Caco-2 (cell line): Measurements from ENCODE around the gene ARHGEF6. TPM values are rescaled to one million over a fixed set of nuclear protein-coding genes. Genes with fewer than 3 reads are reported as not detected.
A peak's percentile ranks its signal among the peaks of the same experiment; 100 is the strongest.

Experiments used
- BruUV-seq: library from RNA; stranded (reverse); fragments of 400-500 nt; replicated peaks from 2 replicates; lab custom pipeline; 2021; lab: Mats Ljungman, UMichigan
- CTCF ChIA-PET: fragments of 300-600 bp; sonication (Branson Sonifier 250); formaldehyde crosslinking; loops from one replicate; lab custom pipeline; 2022; ENCODE audit warnings: antibody characterized with exemption; lab: Charles Lee
- POLR2A ChIA-PET: fragments of 300-600 bp; sonication (Branson Sonifier 250); formaldehyde crosslinking; loops from one replicate; lab custom pipeline; 2022; ENCODE audit warnings: antibody characterized with exemption; lab: Charles Lee
- DNase-seq, 2 experiments: peaks; one replicate each; pipeline versions ENCODE4 v3.0.0 to v3.0.0-alpha.2; 2020 to 2022
- H3K27me3 ChIP-seq: replicated peaks from 2 replicates; pipeline ENCODE4 v1.6.0; 2011; ENCODE audit warnings: low read length; ENCODE audit not compliant: control insufficient read depth, insufficient read depth
- H3K36me3 ChIP-seq: 2 replicates; pipeline ENCODE4 v1.5.1; 2011; ENCODE audit warnings: low read length; ENCODE audit not compliant: control insufficient read depth, insufficient read depth
- H3K4me1 ChIP-seq: fragments of 250-450 bp; sonication (Bioruptor Pico); 2 replicates; pipeline ENCODE4 v1.5.1; 2020; ENCODE audit warnings: mild to moderate bottlenecking
- H3K4me3 ChIP-seq: 2 replicates; pipeline ENCODE4 v1.5.1; 2011; ENCODE audit warnings: low read depth, mild to moderate bottlenecking, control low read depth, low read length
- H3K9me3 ChIP-seq: fragments of 250-450 bp; sonication (Bioruptor Pico); 2 replicates; pipeline ENCODE4 v1.5.1; 2020; ENCODE audit warnings: mild to moderate bottlenecking, moderate library complexity
- H3K27ac Mint-ChIP-seq: one replicate; pipeline ENCODE4 v1.8.0; 2022; ENCODE audit warnings: mixed read lengths; ENCODE audit not compliant: unreplicated experiment
- H3K27me3 Mint-ChIP-seq: one replicate; pipeline ENCODE4 v1.8.0; 2022; ENCODE audit warnings: mixed read lengths; ENCODE audit not compliant: insufficient read depth, unreplicated experiment
- H3K36me3 Mint-ChIP-seq: one replicate; pipeline ENCODE4 v1.8.0; 2022; ENCODE audit warnings: mild to moderate bottlenecking, mixed read lengths; ENCODE audit not compliant: insufficient read depth, unreplicated experiment
- H3K4me1 Mint-ChIP-seq: one replicate; pipeline ENCODE4 v1.8.0; 2022; ENCODE audit warnings: low read depth, mixed read lengths; ENCODE audit not compliant: unreplicated experiment
- H3K4me3 Mint-ChIP-seq: one replicate; pipeline ENCODE4 v1.8.0; 2022; ENCODE audit warnings: mild to moderate bottlenecking, moderate library complexity, mixed read lengths; ENCODE audit not compliant: unreplicated experiment
- H3K9me3 Mint-ChIP-seq: one replicate; pipeline ENCODE4 v1.8.0; 2022; ENCODE audit warnings: mixed read lengths; ENCODE audit not compliant: unreplicated experiment
- CTCF ChIP-seq, 2 experiments: fragments of 200-600 bp in 1 of 2; IDR thresholded peaks; 1 replicate in 1 of 2; 2 replicates in 1 of 2; pipeline versions ENCODE4 v1.5.1 to v1.8.0; 2011 to 2022; ENCODE audit warnings: antibody characterized with exemption in 1 of 2, control low read depth in 1 of 2, inconsistent platforms in 1 of 2, low read depth in 1 of 2, low read length in 1 of 2, mild to moderate bottlenecking in 1 of 2, moderate library complexity in 1 of 2; ENCODE audit not compliant: insufficient read depth in 1 of 2, severe bottlenecking in 1 of 2, unreplicated experiment in 1 of 2
- intact Hi-C: fragments of 100-400 bp; cut with micrococcal nuclease; formaldehyde crosslinking; loops from one replicate; pipeline ENCODE4 v1.10.0; 2022; ENCODE audit not compliant: unreplicated experiment
- total RNA-seq: library from RNA; stranded (reverse); gene quantifications from 2 replicates; pipeline ENCODE4 v1.2.3, GENCODE V29; 2022

Gene ARHGEF6
- total RNA-seq, 1 experiment from 2014 or later: not detected

- H3K36me3 ChIP-seq: no peaks in the 10 kb centered on the region
- CTCF ChIA-PET: interaction anchor here (0.6 to 0.7 kb wide), 2 partner anchors 14 to 170 kb away, joined by 3 to 4 read pairs; no protein-coding TSS in a partner anchor
- no peaks in the 10 kb centered on the region for H3K36me3 Mint-ChIP-seq
- no peak for DNase-seq
- H3K27ac Mint-ChIP-seq: no peak overlapping the region
- no peak overlapping the region for H3K4me3 Mint-ChIP-seq
- peaks cover 3% of the 10 kb centered on the region for H3K27me3 Mint-ChIP-seq
- no TSS peak for BruUV-seq
- H3K4me1 Mint-ChIP-seq: no peaks in the 10 kb centered on the region
- no peaks in the 10 kb centered on the region for H3K4me1 ChIP-seq
- POLR2A ChIA-PET: no interaction called here
- TF ChIP-seq CTCF (IDR thresholded peaks at IDR 0.05; ENCODE audit: insufficient read depth in 1 of 2, low read depth in 1 of 2, low read length in 1 of 2, severe bottlenecking in 1 of 2, unreplicated experiment in 1 of 2): peak; percentile 29 to 40
- no peaks in the 10 kb centered on the region for H3K9me3 Mint-ChIP-seq
- intact Hi-C loops: no loop called here
- no peaks in the 10 kb centered on the region for H3K9me3 ChIP-seq
- no peak overlapping the region for H3K4me3 ChIP-seq
- H3K27me3 ChIP-seq: no peaks in the 10 kb centered on the region
These were observed 72.4 kb downstream of the ARHGEF6 start for GRCh38 chrX:136708348-136708747.

- Mint-ChIP-seq H3K27me3 (peaks cover 11% of the 10 kb centered on the region), H3K36me3 (no peaks in the 10 kb centered on the region), H3K4me3 (no peak overlapping the region), H3K27ac (no peak overlapping the region), H3K9me3 (no peaks in the 10 kb centered on the region), H3K4me1 (no peaks in the 10 kb centered on the region)
- no peak for TF ChIP-seq CTCF (IDR thresholded peaks at IDR 0.05; ENCODE audit: insufficient read depth in 1 of 2, low read depth in 1 of 2, low read length in 1 of 2, severe bottlenecking in 1 of 2, unreplicated experiment in 1 of 2)
- Histone ChIP-seq H3K4me3 (no peak overlapping the region), H3K27me3 (no peaks in the 10 kb centered on the region), H3K9me3 (no peaks in the 10 kb centered on the region), H3K36me3 (no peaks in the 10 kb centered on the region), H3K4me1 (no peaks in the 10 kb centered on the region)
- intact Hi-C loops: loop anchor here (10.0 kb wide), 2 partner anchors 122 to 182 kb away; no protein-coding TSS in a partner anchor
- no peak for DNase-seq
- BruUV-seq: no TSS peak
- ChIA-PET CTCF (no interaction called here), POLR2A (no interaction called here)
These were observed 83.6 kb downstream of the ARHGEF6 start for GRCh38 chrX:136697156-136697555.

- CTCF ChIA-PET: interaction anchor here (0.6 to 1.8 kb wide), 6 partner anchors 14 to 666 kb away, joined by 4 to 9 read pairs (median 5); no protein-coding TSS in a partner anchor
- Mint-ChIP-seq H3K4me1 (no peaks in the 10 kb centered on the region), H3K27ac (no peak overlapping the region)
These were observed 86.2 kb downstream of the ARHGEF6 start for GRCh38 chrX:136694431-136695087.

More at GRCh38 chrX:136694431-136695087, 86.2 kb downstream of the ARHGEF6 start:
- H3K9me3 Mint-ChIP-seq: no peaks in the 10 kb centered on the region
- H3K4me3 Mint-ChIP-seq: no peak overlapping the region
- no peaks in the 10 kb centered on the region for H3K36me3 Mint-ChIP-seq
- Histone ChIP-seq H3K9me3 (no peaks in the 10 kb centered on the region), H3K27me3 (no peaks in the 10 kb centered on the region), H3K4me3 (no peak overlapping the region), H3K36me3 (no peaks in the 10 kb centered on the region), H3K4me1 (no peaks in the 10 kb centered on the region)
- peak in 1 of 2 experiments; percentile 10 for DNase-seq
- POLR2A ChIA-PET: no interaction called here
- TF ChIP-seq CTCF (IDR thresholded peaks at IDR 0.05; ENCODE audit: insufficient read depth in 1 of 2, low read depth in 1 of 2, low read length in 1 of 2, severe bottlenecking in 1 of 2, unreplicated experiment in 1 of 2): peak; percentile 47 to 60
- intact Hi-C loops: loop anchor here (1.0 to 10.0 kb wide), 4 partner anchors 86 to 426 kb away; no protein-coding TSS in a partner anchor
- peaks cover 11% of the 10 kb centered on the region for H3K27me3 Mint-ChIP-seq
- no TSS peak for BruUV-seq
